H9 (cell line): ENCODE results near the gene ATP8B4. TPM values are rescaled to one million over a fixed set of nuclear protein-coding genes. Genes with fewer than 3 reads are reported as not detected.

ENCODE experiments used
- DNase-seq: peaks from one replicate; pipeline ENCODE4 v3.0.0-alpha.2; 2017
- H2AFZ ChIP-seq: one replicate; pipeline ENCODE4 v1.6.1; 2013; ENCODE audit warnings: mild to moderate bottlenecking, low read length, control low read depth, moderate library complexity
- H2AK5ac ChIP-seq: 2 replicates; pipeline ENCODE4 v1.6.1; 2013; ENCODE audit warnings: low read length, control low read depth, mixed read lengths; ENCODE audit not compliant: insufficient read length
- H2BK120ac ChIP-seq: one replicate; pipeline ENCODE4 v1.6.1; 2013; ENCODE audit warnings: low read depth, mild to moderate bottlenecking, low read length, control low read depth, inconsistent platforms; ENCODE audit not compliant: poor library complexity, severe bottlenecking
- H2BK12ac ChIP-seq: 2 replicates; pipeline ENCODE4 v1.6.1; 2013; ENCODE audit warnings: low read length, control low read depth, mixed read lengths, low read depth; ENCODE audit not compliant: insufficient read length
- H2BK15ac ChIP-seq: 2 replicates; pipeline ENCODE4 v1.6.1; 2013; ENCODE audit warnings: low read depth, low read length, control low read depth
- H2BK20ac ChIP-seq: one replicate; pipeline ENCODE4 v1.6.1; 2013; ENCODE audit warnings: low read depth, mild to moderate bottlenecking, low read length, control low read depth, inconsistent platforms; ENCODE audit not compliant: poor library complexity, severe bottlenecking
- H2BK5ac ChIP-seq: 2 replicates; pipeline ENCODE4 v1.6.1; 2013; ENCODE audit warnings: low read length, control low read depth, mixed read lengths; ENCODE audit not compliant: insufficient read length
- H3K14ac ChIP-seq: 2 replicates; pipeline ENCODE4 v1.6.1; 2013; ENCODE audit warnings: low read length, control low read depth; ENCODE audit not compliant: insufficient read depth
- H3K18ac ChIP-seq: 2 replicates; pipeline ENCODE4 v1.6.1; 2013; ENCODE audit warnings: low read depth, mild to moderate bottlenecking, mixed read lengths, low read length, control low read depth; ENCODE audit not compliant: insufficient read length
- H3K23ac ChIP-seq: 2 replicates; pipeline ENCODE4 v1.6.1; 2013; ENCODE audit warnings: low read length, control low read depth, mixed read lengths, low read depth; ENCODE audit not compliant: insufficient read length
- H3K23me2 ChIP-seq: 2 replicates; pipeline ENCODE4 v1.6.1; 2013; ENCODE audit warnings: low read depth, mild to moderate bottlenecking, mixed read lengths, low read length, control low read depth; ENCODE audit not compliant: insufficient read length, poor library complexity, severe bottlenecking
- H3K27ac ChIP-seq: 2 replicates; pipeline ENCODE4 v1.5.1; 2013; ENCODE audit warnings: low read length, control low read depth, mixed read lengths, low read depth; ENCODE audit not compliant: insufficient read length
- H3K27me3 ChIP-seq: 2 replicates; pipeline ENCODE4 v1.6.1; 2013; ENCODE audit warnings: low read length, control low read depth, inconsistent platforms; ENCODE audit not compliant: insufficient read depth
- H3K4ac ChIP-seq: 2 replicates; pipeline ENCODE4 v1.6.1; 2013; ENCODE audit warnings: low read depth, mild to moderate bottlenecking, control low read depth, inconsistent platforms, low read length, moderate library complexity
- H3K4me1 ChIP-seq: 2 replicates; pipeline ENCODE4 v1.6.1; 2013; ENCODE audit warnings: low read length, control low read depth, inconsistent platforms; ENCODE audit not compliant: insufficient read depth
- H3K4me2 ChIP-seq: 2 replicates; pipeline ENCODE4 v1.6.1; 2013; ENCODE audit warnings: low read length, control low read depth, mixed read lengths; ENCODE audit not compliant: insufficient read length, insufficient read depth
- H3K56ac ChIP-seq: 2 replicates; pipeline ENCODE4 v1.6.1; 2013; ENCODE audit warnings: low read depth, mild to moderate bottlenecking, mixed read lengths, low read length, control low read depth; ENCODE audit not compliant: insufficient read length
- H3K79me1 ChIP-seq: 2 replicates; pipeline ENCODE4 v1.6.1; 2013; ENCODE audit warnings: low read depth, mild to moderate bottlenecking, moderate library complexity, low read length, control low read depth, inconsistent platforms; ENCODE audit not compliant: insufficient read depth, poor library complexity, severe bottlenecking
- H3K79me2 ChIP-seq: 2 replicates; pipeline ENCODE4 v1.6.1; 2013; ENCODE audit warnings: low read length, control low read depth, inconsistent platforms; ENCODE audit not compliant: insufficient read depth
- H3K9ac ChIP-seq: 2 replicates; pipeline ENCODE4 v1.6.1; 2013; ENCODE audit warnings: low read length, control low read depth, mixed read lengths; ENCODE audit not compliant: insufficient read length; ENCODE audit errors: extremely low read depth
- H3K9me3 ChIP-seq: one replicate; pipeline ENCODE4 v1.6.1; 2013; ENCODE audit warnings: low read depth, low read length, inconsistent platforms; ENCODE audit not compliant: control insufficient read depth
- H3T11ph ChIP-seq: one replicate; pipeline ENCODE4 v1.6.1; 2013; ENCODE audit warnings: mild to moderate bottlenecking, low read length, control low read depth, inconsistent platforms
- H4K20me1 ChIP-seq: one replicate; pipeline ENCODE4 v1.6.1; 2013; ENCODE audit not compliant: control insufficient read depth, insufficient read length, insufficient read depth
- H4K5ac ChIP-seq: 2 replicates; pipeline ENCODE4 v1.6.1; 2013; ENCODE audit warnings: low read depth, mild to moderate bottlenecking, mixed read lengths, low read length, control low read depth; ENCODE audit not compliant: insufficient read length
- H4K8ac ChIP-seq: replicated peaks from 2 replicates; pipeline ENCODE4 v1.6.1; 2013; ENCODE audit warnings: low read length, control low read depth, mixed read lengths, low read depth; ENCODE audit not compliant: insufficient read length
- H4K91ac ChIP-seq: 2 replicates; pipeline ENCODE4 v1.6.1; 2013; ENCODE audit warnings: low read depth, mild to moderate bottlenecking, moderate library complexity, mixed read lengths, low read length, control low read depth; ENCODE audit not compliant: insufficient read length
- H3K27ac Mint-ChIP-seq, 3 experiments: 2 replicates in 2 of 3; 3 replicates in 1 of 3; pipeline ENCODE4 v1.8.0; 2020 to 2021; ENCODE audit warnings: mixed read lengths in 3 of 3, mild to moderate bottlenecking in 1 of 3, moderate library complexity in 1 of 3
- H3K27me3 Mint-ChIP-seq: 2 replicates; pipeline ENCODE4 v1.8.0; 2021; ENCODE audit warnings: low read depth, mild to moderate bottlenecking, moderate library complexity, mixed read lengths
- H3K36me3 Mint-ChIP-seq, 3 experiments: 2 replicates in 2 of 3; 3 replicates in 1 of 3; pipeline ENCODE4 v1.8.0; 2020 to 2021; ENCODE audit warnings: low read depth in 3 of 3, mixed read lengths in 3 of 3; ENCODE audit not compliant: insufficient read depth in 1 of 3
- H3K4me1 Mint-ChIP-seq, 2 experiments: 2 replicates each; pipeline ENCODE4 v1.8.0; 2020; ENCODE audit warnings: mixed read lengths in 2 of 2
- H3K4me3 Mint-ChIP-seq, 2 experiments: 2 replicates in 1 of 2; 3 replicates in 1 of 2; pipeline ENCODE4 v1.8.0; 2020 to 2021; ENCODE audit warnings: mild to moderate bottlenecking in 2 of 2, mixed read lengths in 2 of 2, moderate library complexity in 1 of 2
- H3K9me3 Mint-ChIP-seq, 2 experiments: 2 replicates in 1 of 2; 3 replicates in 1 of 2; pipeline ENCODE4 v1.8.0; 2020; ENCODE audit warnings: mild to moderate bottlenecking in 2 of 2, mixed read lengths in 2 of 2, moderate library complexity in 1 of 2
- WGBS: extraction: QIAGEN DNeasy Blood & Tissue Kit; methylation state at CpG from one replicate; pipeline ENCODE4 v1.1.7; 2013; ENCODE audit warnings: missing lambda C conversion rate, low lambda C conversion rate, mixed read lengths; ENCODE audit not compliant: insufficient read length; ENCODE audit errors: extremely low coverage; 5-methylcytosine and 5-hydroxymethylcytosine counted together
- total RNA-seq: library from RNA; stranded (reverse); gene quantifications from 2 replicates; pipeline ENCODE4 v1.2.1, GENCODE V29; 2021
- TF ChIP-seq, protein P1 (sequence below): fragments of 200-600 bp; sonication (generic); conservative IDR thresholded peaks from 3 replicates; pipeline ENCODE4 v1.8.0; 2021; ENCODE audit warnings: antibody characterized with exemption, mild to moderate bottlenecking

ATP8B4 gene
- total RNA-seq, 1 experiment from 2014 or later = 0.52 TPM

DNA sequence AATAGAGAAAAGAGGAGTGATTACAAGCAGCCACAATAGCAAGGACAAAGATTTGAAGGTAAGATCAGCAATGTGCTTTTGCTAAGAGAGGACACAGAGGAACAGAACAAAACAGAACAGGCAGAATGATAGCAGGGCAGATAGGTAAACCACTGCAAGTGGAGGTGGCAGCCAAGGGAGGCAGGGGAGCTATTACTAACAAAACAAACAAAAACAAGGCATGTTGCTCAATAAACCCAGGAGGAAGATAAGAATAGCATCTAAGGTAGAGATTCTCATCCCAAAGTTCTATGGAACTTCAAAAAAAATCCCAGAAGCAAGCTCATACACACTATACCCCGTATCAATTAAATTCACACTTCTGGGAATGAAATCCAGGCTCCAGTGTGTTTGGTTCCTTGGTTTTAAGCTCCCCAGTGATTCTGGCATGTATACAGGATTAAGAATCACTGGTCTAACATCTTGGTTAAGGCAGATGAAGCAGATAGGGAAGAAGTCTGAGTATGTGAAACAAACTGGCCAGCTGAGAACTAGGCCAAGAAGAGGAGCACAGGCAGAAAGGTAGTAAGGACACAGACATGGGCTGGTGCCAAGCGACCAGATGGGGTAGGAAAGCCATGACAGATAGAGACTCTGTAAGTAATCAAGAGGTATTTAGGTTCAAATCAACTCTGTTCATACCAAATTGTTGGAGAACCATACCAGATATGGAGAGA is 309.0 kb downstream of the ATP8B4 start:
- Mint-ChIP-seq H3K36me3 (peaks cover 0 to under 1% (median 0%) of the 10 kb centered on the region in 3 experiments; a peak in 2 of 7 replicates), H3K9me3 (peaks cover 0 to 1% of the 10 kb centered on the region in 2 experiments; a peak in 3 of 5 replicates), H3K4me1 (no peaks in the 10 kb centered on the region), H3K27ac (no peak overlapping the region), H3K4me3 (no peak overlapping the region), H3K27me3 (no peaks in the 10 kb centered on the region)
- no peak overlapping the region for H4K91ac ChIP-seq
- no peaks in the 10 kb centered on the region for H3K79me1 ChIP-seq
- H4K20me1 ChIP-seq = no peaks in the 10 kb centered on the region
- H2AFZ ChIP-seq = no peak overlapping the region
- no peak overlapping the region for H3K27ac ChIP-seq
- H3K9ac ChIP-seq = no peak overlapping the region
- H4K8ac ChIP-seq = no peak overlapping the region
- no CpG with 5 or more reads among the region's 2 CpGs for WGBS
- no peak overlapping the region for H3K4ac ChIP-seq
- H3K23me2 ChIP-seq = no peaks in the 10 kb centered on the region
- no peak overlapping the region for H4K5ac ChIP-seq
- no peaks in the 10 kb centered on the region for H3K9me3 ChIP-seq
- no peak overlapping the region for H3T11ph ChIP-seq
- TF ChIP-seq, protein P1, sequence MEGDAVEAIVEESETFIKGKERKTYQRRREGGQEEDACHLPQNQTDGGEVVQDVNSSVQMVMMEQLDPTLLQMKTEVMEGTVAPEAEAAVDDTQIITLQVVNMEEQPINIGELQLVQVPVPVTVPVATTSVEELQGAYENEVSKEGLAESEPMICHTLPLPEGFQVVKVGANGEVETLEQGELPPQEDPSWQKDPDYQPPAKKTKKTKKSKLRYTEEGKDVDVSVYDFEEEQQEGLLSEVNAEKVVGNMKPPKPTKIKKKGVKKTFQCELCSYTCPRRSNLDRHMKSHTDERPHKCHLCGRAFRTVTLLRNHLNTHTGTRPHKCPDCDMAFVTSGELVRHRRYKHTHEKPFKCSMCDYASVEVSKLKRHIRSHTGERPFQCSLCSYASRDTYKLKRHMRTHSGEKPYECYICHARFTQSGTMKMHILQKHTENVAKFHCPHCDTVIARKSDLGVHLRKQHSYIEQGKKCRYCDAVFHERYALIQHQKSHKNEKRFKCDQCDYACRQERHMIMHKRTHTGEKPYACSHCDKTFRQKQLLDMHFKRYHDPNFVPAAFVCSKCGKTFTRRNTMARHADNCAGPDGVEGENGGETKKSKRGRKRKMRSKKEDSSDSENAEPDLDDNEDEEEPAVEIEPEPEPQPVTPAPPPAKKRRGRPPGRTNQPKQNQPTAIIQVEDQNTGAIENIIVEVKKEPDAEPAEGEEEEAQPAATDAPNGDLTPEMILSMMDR = no peak
- H3K14ac ChIP-seq = no peak overlapping the region
- H3K4me2 ChIP-seq = no peak overlapping the region
- no peak overlapping the region for H2BK12ac ChIP-seq
- H3K4me1 ChIP-seq = no peaks in the 10 kb centered on the region
- no peak overlapping the region for H2BK120ac ChIP-seq
- no peak for DNase-seq
- no peak overlapping the region for H3K56ac ChIP-seq
- H2AK5ac ChIP-seq = no peak overlapping the region
- no peaks in the 10 kb centered on the region for H3K79me2 ChIP-seq
- no peaks in the 10 kb centered on the region for H3K27me3 ChIP-seq
- H2BK20ac ChIP-seq = no peak overlapping the region
- no peak overlapping the region for H3K18ac ChIP-seq
- no peak overlapping the region for H3K23ac ChIP-seq
- H2BK5ac ChIP-seq = no peak overlapping the region
- H2BK15ac ChIP-seq = no peak overlapping the region
